Endothelial cell of umbilical vein (primary cell): ENCODE data around the gene CNNM4. TPM values are rescaled to one million over a fixed set of nuclear protein-coding genes. Genes with fewer than 3 reads are reported as not detected.

Experiments used
- BruUV-seq: library from RNA; stranded (reverse); fragments of 400-500 nt; replicated peaks from 2 replicates; lab custom pipeline; 2021; lab: Mats Ljungman, UMichigan
- CTCF ChIA-PET: fragments of 300-600, 350-600 bp; sonication (Branson Sonifier 250); formaldehyde crosslinking; loops from one replicate; lab custom pipeline; 2021; ENCODE audit warnings: antibody characterized with exemption, inconsistent platforms; lab: Charles Lee
- POLR2A ChIA-PET: fragments of 300-600, 350-600 bp; sonication (Branson Sonifier 250); formaldehyde crosslinking; loops from one replicate; lab custom pipeline; 2021; ENCODE audit warnings: antibody characterized with exemption, inconsistent platforms; lab: Charles Lee
- DNase-seq: peaks from one replicate; pipeline ENCODE4 v3.0.0-alpha.2; 2011; ENCODE audit warnings: low read depth, low spot score
- FAIRE-seq: peaks from 2 replicates; lab custom pipeline; 2011; peaks lifted over from hg19 to GRCh38; lab: Jason Lieb, UNC
- H2AFZ ChIP-seq: 2 replicates; pipeline ENCODE4 v1.6.0; 2012; ENCODE audit warnings: low read depth, low read length, control low read depth, inconsistent platforms
- H3K27ac ChIP-seq: 2 replicates; pipeline ENCODE4 v1.5.1; 2011; ENCODE audit warnings: low read depth, mild to moderate bottlenecking, control low read depth, low read length, moderate library complexity; ENCODE audit not compliant: insufficient read depth
- H3K27me3 ChIP-seq, 2 experiments: 2 replicates each; pipeline versions ENCODE4 v1.6.0 to v1.6.1; 2011; ENCODE audit warnings: low read length in 2 of 2, mixed read lengths in 1 of 2; ENCODE audit not compliant: control insufficient read depth in 2 of 2, insufficient read depth in 2 of 2
- H3K36me3 ChIP-seq, 2 experiments: 2 replicates in 1 of 2; 3 replicates in 1 of 2; pipeline ENCODE4 v1.5.1; 2011; ENCODE audit warnings: low read length in 2 of 2, mild to moderate bottlenecking in 1 of 2, moderate library complexity in 1 of 2; ENCODE audit not compliant: control insufficient read depth in 2 of 2, insufficient read depth in 2 of 2; ENCODE audit errors: extremely low read depth in 1 of 2
- H3K4me1 ChIP-seq: 3 replicates; pipeline ENCODE4 v1.5.1; 2011; ENCODE audit warnings: mild to moderate bottlenecking, low read length; ENCODE audit not compliant: control insufficient read depth, insufficient read depth; ENCODE audit errors: extremely low read depth
- H3K4me2 ChIP-seq: 2 replicates; pipeline ENCODE4 v1.6.1; 2011; ENCODE audit warnings: low read length, control low read depth, mixed read lengths; ENCODE audit not compliant: insufficient read depth
- H3K4me3 ChIP-seq, 3 experiments: fragments of 200-600 bp in 1 of 3; sonication (generic), shearing (Covaris generic) in 1 of 3; replicated peaks in 1 of 3; 2 replicates each; pipeline ENCODE4 v1.5.1; 2011 to 2016; ENCODE audit warnings: control low read depth in 3 of 3, low read length in 3 of 3, mild to moderate bottlenecking in 2 of 3, inconsistent platforms in 1 of 3, low read depth in 1 of 3, moderate library complexity in 1 of 3; ENCODE audit not compliant: insufficient read depth in 1 of 3
- H3K79me2 ChIP-seq: 2 replicates; pipeline ENCODE4 v1.6.0; 2012; ENCODE audit warnings: low read length, inconsistent platforms; ENCODE audit not compliant: control insufficient read depth, insufficient read depth
- H3K9ac ChIP-seq: replicated peaks from 2 replicates; pipeline ENCODE3; 2011; ENCODE audit warnings: low read length, control low read depth; ENCODE audit not compliant: insufficient read depth; ENCODE audit errors: extremely low read depth
- H3K9me1 ChIP-seq: replicated peaks from 3 replicates; pipeline ENCODE4 v1.6.0; 2011; ENCODE audit warnings: mild to moderate bottlenecking, low read length; ENCODE audit not compliant: control insufficient read depth, insufficient read depth; ENCODE audit errors: extremely low read depth
- H3K9me3 ChIP-seq: replicated peaks from 2 replicates; pipeline ENCODE4 v1.5.1; 2012; ENCODE audit warnings: low read length, inconsistent platforms; ENCODE audit not compliant: control insufficient read depth, insufficient read depth
- H4K20me1 ChIP-seq: replicated peaks from 2 replicates; pipeline ENCODE3; 2011; ENCODE audit warnings: mild to moderate bottlenecking, low read length; ENCODE audit not compliant: control insufficient read depth, insufficient read depth; ENCODE audit errors: extremely low read depth
- CTCF ChIP-seq, 2 donors: IDR thresholded peaks; 1 replicate in 1 of 2; 2 replicates in 1 of 2; pipeline ENCODE4 v1.5.1; 2011; ENCODE audit warnings: low read length in 2 of 2, mild to moderate bottlenecking in 2 of 2, moderate library complexity in 2 of 2, control low read depth in 1 of 2, inconsistent platforms in 1 of 2, low read depth in 1 of 2; ENCODE audit not compliant: insufficient read depth in 1 of 2; ENCODE audit errors: extremely low read depth in 1 of 2
- EZH2 ChIP-seq: IDR thresholded peaks from 2 replicates; pipeline ENCODE4 v1.6.1; 2012; ENCODE audit warnings: borderline replicate concordance, low read depth, mild to moderate bottlenecking, moderate library complexity, low read length, inconsistent platforms; ENCODE audit not compliant: severe bottlenecking
- JUN ChIP-seq: IDR thresholded peaks from 2 replicates; pipeline ENCODE4 v1.6.1; 2011; ENCODE audit warnings: borderline replicate concordance, low read depth; ENCODE audit not compliant: insufficient read length, insufficient read depth
- MAX ChIP-seq: IDR thresholded peaks from 2 replicates; pipeline ENCODE4 v1.6.1; 2011; ENCODE audit not compliant: insufficient read depth, insufficient read length
- POLR2A ChIP-seq: IDR thresholded peaks from 2 replicates; pipeline ENCODE4 v1.6.1; 2012; ENCODE audit warnings: low read depth, mild to moderate bottlenecking, control low read depth, low read length
- POLR2AphosphoS5 ChIP-seq: IDR thresholded peaks from 2 replicates; pipeline ENCODE4 v1.6.1; 2012; ENCODE audit warnings: low read depth, mild to moderate bottlenecking, control low read depth, low read length, moderate library complexity; ENCODE audit not compliant: insufficient read depth
- dilution Hi-C: fragments of 300-500 bp; cut with MboI; formaldehyde crosslinking; loops from one replicate; pipeline ENCODE4 v1.15.0; 2019; ENCODE audit warnings: low sequenced_read_pairs; ENCODE audit not compliant: extremely low pct_ligation_motif_present
- intact Hi-C: fragments of 100-400 bp; cut with micrococcal nuclease; formaldehyde crosslinking; loops from one replicate; pipeline ENCODE4 v1.10.0; 2022
- polyA plus RNA-seq, 4 experiments: library from polyadenylated mRNA; depleted of rRNA in 3 of 4; stranded (reverse) in 3 of 4; unstranded in 1 of 4; fragments of >200 nt; gene quantifications; 2 replicates each; pipeline versions ENCODE4 v1.2.1 to v1.2.3, GENCODE V29; 2011 to 2012; ENCODE audit warnings: missing spikeins in 1 of 4
- total RNA-seq: library from RNA; stranded (reverse); gene quantifications from 2 replicates; pipeline ENCODE4 v1.2.3, GENCODE V29; 2021

Gene CNNM4
- total and polyA plus RNA-seq, 2 donors (not counting 3 experiments of a cell fraction or from before 2014, with no cell fraction given) = 4.7 to 5.3 TPM

DNA sequence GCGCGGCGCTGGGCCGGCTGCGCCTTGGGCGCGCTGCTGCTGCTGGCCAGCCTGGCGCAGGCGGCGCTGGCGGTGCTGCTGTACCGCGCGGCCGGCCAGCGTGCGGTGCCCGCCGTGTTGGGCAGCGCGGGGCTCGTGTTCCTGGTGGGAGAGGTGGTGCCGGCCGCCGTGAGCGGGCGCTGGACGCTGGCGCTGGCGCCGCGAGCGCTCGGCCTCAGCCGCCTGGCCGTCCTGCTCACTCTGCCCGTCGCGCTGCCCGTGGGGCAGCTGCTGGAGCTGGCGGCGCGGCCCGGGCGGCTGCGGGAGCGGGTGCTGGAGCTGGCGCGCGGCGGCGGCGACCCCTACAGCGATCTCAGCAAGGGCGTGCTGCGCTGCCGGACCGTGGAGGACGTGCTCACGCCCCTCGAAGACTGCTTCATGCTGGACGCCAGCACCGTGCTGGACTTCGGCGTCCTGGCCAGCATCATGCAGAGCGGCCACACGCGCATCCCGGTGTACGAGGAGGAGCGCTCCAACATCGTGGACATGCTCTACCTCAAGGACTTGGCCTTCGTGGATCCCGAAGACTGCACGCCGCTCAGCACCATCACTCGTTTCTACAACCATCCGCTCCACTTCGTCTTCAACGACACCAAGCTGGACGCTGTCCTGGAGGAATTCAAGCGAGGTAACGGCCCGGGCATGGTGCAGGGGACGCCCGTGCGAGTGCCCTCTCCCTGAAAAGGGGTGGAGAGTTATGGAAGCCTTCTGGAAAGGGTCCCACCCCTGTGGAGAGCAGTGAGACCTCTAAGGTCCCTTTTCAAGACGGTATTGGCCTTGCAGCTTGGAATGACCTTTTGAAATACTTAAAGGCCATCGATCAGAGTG lies 56.4 kb downstream of the CNNM4 start:
- no TSS peak for BruUV-seq
- Histone ChIP-seq H3K36me3 (no peaks in the 10 kb centered on the region), H3K27me3 (no peaks in the 10 kb centered on the region), H4K20me1 (no peaks in the 10 kb centered on the region), H3K9me1 (no peaks in the 10 kb centered on the region), H2AFZ (peak overlapping the region; percentile 87), H3K27ac (no peak overlapping the region), H3K79me2 (peaks cover 10% of the 10 kb centered on the region), H3K4me1 (peaks cover 13% of the 10 kb centered on the region), H3K4me3 (peak overlapping the region in 2 of 3 experiments; percentile 29 to 52), H3K4me2 (peak overlapping the region; percentile 78), H3K9me3 (no peaks in the 10 kb centered on the region), H3K9ac (no peak overlapping the region)
- intact Hi-C loops = loop anchor here (1.0 to 2.0 kb wide), 5 partner anchors 41 to 280 kb away; partner anchors contain the start of genes ANKRD39, ARID5A, CNNM4 and KANSL3
- POLR2A ChIA-PET = no interaction called here
- dilution Hi-C loops = no loop called here
- TF ChIP-seq POLR2A (no peak), POLR2AphosphoS5 (no peak), JUN (no peak), EZH2 (no peak), CTCF (IDR thresholded peaks at IDR 0.05; ENCODE audit: extremely low read depth in 1 of 2, insufficient read depth in 1 of 2, low read depth in 1 of 2, low read length in 2 of 2) (no peak), MAX (no peak)
- CTCF ChIA-PET = interaction anchor here (0.8 to 2.9 kb wide), 14 partner anchors 16 to 409 kb away, joined by 3 to 16 read pairs (median 4); partner anchors contain the start of genes ANKRD36 and ANKRD39
- DNase-seq (peak; percentile 41), FAIRE-seq (peak; percentile 62)
